GM04503 (cell line): ENCODE data around the gene PFDN4.

Experiments used
- DNase-seq: peaks from one replicate; pipeline ENCODE4 v3.0.0-alpha.2; 2012; ENCODE audit warnings: low read depth

Gene PFDN4, protein sequence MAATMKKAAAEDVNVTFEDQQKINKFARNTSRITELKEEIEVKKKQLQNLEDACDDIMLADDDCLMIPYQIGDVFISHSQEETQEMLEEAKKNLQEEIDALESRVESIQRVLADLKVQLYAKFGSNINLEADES

DNA sequence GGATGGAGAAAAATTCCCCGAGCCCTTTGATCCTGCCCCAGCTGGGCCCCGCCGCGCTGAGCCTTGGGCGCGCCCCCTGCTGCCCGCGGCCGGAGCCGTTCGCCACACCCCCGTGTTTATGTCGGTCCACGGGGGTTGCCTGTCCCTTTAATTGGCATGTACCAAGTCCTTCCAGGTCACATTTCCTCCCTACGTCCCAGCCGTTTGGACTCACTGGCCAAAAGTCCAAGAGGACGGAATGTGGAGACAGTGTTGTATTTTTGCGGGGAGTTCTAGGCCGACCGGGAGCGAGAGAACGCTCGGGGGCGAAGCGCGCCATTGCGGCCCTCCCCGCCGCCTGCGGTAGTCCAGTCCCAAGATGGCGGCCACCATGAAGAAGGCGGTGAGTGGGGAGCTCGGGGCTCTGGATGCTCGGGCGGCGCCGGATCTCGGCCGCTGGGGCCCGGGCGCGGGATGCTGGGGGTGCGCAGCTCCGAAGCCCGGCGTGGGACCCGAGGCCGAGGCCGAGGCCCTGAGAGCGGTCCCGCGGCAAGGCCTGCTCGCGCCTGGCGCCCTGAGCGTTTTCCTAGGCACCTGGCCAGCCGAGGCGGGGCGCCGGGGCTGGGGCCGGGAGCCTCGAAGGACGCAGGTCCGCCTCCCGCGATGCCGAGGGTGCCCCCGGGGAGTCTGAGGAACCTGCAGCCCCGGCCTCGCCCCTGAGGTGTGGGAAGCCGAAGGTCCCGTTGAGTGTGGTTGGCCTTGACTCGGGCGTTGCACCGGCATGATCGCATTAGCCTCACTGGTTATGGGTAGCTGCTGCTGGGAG is at the start of gene PFDN4:
TSS of gene PFDN4 (plus strand) at position 345 of the 805 bp plus-strand sequence. CDS start at position 359, 14 bp downstream.
- DNase-seq = peak; percentile 56

DNA sequence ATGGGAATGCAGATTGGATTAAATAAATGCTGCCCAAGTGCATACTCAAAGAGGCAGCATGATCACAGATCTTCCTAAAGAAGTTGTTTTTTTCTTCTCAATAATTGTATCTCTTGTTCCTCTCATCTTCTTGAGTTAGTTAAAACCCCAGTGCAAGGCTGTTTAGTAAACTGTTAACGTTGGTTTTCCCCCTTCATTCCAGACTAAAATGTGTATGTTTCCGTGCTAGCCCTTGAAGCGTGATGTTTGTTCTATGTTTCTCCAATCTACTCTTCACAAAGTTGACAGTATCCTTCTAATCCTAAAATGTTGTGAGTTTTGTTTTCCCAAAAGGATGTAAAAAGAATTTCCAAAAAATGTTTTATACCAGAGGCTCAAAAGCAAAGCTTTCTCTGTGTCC is 49.7 kb upstream of the PFDN4 start:
- no peak for DNase-seq

- DNase-seq = no peak
Measured at GRCh38 chr20:54158856-54159418, 49.0 kb upstream of the PFDN4 start.

- no peak for DNase-seq
Measured at GRCh38 chr20:54160065-54161007, 47.6 kb upstream of the PFDN4 start.

- no peak for DNase-seq
Measured at GRCh38 chr20:54161008-54161820, 46.7 kb upstream of the PFDN4 start.

DNA sequence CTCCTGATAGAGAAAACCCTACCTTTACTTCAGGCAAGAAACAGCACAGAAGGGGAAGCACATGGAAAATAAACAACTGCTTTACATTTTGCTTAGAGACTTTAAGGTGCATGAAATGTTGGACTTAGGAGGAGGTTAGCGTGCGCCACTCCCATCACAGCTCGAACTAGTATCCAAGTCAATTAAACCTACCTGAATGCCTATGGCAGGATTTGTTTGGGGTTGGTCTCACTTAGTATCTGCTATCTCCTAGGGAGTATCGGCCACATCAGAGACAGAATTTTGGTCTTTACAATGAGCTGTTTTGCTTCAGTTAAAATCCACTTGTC is 46.1 kb upstream of the PFDN4 start:
- no peak for DNase-seq

DNA sequence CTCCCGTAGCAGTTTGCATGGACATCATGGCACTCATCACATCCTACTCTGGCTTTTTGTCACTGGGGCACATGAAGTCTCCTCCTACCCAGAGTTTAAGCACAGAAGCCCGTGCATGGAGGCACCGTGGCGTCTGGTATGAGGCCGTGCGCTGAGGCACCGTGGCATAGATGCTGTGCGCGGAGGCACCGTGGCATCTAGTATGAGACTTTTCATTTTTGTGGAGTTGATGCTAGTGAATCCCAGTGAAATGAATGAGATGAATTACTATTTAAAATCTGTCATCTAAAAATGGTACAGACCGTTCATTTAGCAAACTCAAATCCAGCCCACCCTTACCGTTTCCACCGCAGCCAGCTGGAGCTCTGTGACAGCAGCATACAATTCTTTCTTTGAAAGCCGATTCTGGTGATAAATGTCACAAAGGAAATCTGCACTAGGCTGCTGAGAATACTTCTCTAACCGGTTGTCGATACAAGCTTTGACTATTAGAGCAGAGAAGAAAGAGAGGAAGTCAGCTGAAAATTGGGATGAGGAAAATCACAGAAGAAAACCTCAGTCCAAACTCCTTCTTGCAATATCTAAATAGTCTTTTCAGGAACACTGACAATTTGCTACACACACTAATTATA is 45.4 kb upstream of the PFDN4 start:
- DNase-seq = no peak

- DNase-seq = no peak
Measured at GRCh38 chr20:54163402-54163801, 44.5 kb upstream of the PFDN4 start.

- DNase-seq = no peak
Measured at GRCh38 chr20:54165014-54165413, 42.9 kb upstream of the PFDN4 start.

- no peak for DNase-seq
Measured at GRCh38 chr20:54165803-54166202, 42.1 kb upstream of the PFDN4 start.

GRCh38 chr20:54166987-54167662 is 40.8 kb upstream of the PFDN4 start:
- DNase-seq = no peak

DNA sequence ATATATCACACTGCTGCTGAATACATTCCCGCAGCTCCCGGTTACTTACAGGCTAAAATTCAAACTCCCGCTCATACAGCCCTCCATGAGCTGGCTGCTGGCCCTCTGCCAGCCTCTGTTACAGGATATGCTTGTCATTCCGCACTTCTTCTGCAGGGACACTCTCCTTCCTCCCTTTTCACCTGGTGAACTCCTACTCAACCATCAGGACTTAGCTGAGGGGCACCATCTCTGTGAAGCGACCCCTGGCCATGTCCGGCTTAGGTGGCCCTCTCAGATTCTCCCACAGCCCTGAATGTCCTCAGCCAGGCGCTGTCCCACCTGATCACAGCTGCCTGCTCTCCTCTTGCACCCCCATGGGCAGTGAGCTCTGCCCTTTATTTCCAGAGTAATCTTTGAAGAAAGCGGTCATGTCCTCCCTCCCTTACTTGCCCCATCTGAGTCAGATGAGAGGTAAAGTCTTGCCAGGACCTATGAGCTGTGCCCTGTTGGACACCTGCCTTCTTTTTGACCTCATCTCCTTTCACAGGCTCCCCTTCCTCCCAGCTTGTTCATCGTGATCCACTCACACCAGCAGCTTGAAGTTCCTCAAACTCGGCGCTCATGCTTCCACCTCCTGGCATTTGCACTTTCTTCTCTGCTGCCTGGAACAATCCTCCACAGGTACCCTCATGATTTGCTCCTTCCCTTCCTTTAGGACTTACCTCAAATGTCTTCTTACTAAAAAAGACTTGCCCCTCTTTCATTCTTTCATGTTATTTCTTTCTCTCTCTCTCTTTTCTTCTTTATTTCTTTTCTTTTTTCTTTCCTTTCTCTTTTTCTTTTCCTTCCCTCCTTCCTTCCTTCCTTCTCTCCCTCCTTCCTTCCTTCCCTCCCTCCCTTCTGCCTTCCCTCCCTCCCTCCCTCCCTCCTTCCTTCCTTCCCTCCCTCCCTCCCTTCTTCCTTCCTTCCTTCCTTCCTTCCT is 39.7 kb upstream of the PFDN4 start:
- no peak for DNase-seq

DNA sequence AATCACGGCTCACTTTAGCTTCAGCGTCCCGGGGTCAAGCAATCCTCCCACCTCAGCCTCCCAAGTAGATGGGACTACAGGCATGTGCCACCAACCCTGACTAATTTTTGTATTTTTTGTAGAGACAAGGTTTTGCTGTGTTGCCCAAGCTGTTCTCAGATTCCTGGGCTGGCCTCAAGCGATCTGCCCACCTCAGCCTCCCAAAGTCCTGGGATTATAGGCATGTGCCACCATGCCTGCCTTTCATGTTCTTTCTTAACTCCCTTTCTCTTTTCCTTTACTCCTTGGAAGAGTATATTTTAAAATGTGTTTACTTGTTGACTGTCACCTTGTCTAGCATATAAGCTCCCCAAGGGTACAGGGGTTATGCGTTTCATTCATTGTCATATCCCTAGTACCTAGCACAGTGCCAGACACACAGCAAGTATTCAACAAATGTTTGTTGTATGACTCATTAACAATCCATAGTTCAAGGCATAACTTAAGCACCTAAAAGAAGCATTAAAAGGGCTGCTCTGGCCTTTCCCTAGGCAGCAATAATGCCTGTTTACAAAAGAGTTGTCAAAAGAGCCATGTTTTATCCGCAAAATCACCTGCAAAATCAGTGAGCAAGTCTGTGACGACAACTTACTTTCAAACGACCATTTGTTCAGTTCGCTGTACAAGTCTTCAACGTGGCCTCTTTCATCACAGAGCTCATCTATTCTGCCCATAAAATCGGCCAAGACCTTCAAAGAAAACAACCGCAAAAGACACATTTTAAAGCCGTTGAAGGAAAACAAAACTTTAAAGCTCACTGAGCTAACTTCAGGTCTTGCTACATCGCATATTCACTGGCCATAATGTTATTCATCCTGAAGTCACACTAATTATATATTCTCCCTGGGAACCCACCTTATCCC is 38.7 kb upstream of the PFDN4 start:
- DNase-seq = no peak

DNA sequence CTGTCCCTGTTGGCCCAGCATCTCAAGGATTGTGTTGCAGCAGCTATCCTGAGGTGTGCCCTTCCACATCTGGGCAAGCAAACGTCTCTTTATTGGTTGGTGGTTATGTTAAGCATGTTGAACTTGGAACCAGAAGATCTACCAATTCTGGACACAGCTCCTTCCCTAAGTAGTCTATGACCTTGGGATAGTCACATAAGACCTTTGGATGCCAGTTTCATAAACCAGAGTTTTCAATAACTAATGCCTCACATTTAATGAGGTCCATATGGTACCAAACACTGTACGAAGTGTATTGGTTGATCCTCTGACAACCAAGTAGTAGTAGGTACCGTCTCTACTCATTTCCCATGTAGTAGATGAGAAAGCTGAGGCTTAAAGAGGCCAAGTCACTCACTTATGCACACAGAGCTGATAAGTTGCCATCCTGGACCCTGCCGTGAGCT is 37.8 kb upstream of the PFDN4 start:
- DNase-seq = no peak

DNA sequence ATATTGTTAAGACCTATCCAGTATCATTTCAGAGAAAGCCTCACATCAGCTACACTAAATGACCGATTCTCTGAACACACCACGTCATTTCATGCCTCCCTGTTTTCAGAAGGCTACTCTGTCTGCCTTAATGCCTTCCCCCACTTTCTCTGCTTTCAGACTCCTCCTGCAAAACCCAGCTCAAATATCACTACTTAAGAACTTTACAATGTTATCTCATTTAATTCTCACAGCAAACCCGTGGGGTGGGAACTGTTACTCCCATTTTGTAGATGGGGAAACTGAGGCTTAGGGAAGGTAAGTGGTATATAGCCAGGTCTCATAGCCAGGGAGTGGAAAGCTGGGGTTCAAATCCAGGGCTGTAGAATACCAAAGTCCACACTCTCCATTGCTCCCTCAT is 36.9 kb upstream of the PFDN4 start:
- no peak for DNase-seq

DNA sequence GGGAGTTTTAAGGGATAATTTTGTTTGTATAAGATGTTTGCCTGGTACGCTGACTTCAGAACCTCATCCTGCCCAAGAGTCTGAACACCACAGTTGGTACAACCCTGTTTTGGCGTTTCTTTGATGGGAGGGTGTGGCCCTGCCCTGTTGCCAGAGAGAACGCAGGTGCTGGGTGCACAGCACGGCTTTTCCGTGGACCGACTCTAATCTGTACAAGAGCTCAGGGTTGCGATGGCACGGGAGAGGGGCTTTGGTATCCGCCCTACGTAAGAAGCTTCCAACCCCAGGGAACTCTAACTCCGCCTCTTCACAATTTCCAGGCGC is 35.4 kb upstream of the PFDN4 start:
- DNase-seq = no peak

DNA sequence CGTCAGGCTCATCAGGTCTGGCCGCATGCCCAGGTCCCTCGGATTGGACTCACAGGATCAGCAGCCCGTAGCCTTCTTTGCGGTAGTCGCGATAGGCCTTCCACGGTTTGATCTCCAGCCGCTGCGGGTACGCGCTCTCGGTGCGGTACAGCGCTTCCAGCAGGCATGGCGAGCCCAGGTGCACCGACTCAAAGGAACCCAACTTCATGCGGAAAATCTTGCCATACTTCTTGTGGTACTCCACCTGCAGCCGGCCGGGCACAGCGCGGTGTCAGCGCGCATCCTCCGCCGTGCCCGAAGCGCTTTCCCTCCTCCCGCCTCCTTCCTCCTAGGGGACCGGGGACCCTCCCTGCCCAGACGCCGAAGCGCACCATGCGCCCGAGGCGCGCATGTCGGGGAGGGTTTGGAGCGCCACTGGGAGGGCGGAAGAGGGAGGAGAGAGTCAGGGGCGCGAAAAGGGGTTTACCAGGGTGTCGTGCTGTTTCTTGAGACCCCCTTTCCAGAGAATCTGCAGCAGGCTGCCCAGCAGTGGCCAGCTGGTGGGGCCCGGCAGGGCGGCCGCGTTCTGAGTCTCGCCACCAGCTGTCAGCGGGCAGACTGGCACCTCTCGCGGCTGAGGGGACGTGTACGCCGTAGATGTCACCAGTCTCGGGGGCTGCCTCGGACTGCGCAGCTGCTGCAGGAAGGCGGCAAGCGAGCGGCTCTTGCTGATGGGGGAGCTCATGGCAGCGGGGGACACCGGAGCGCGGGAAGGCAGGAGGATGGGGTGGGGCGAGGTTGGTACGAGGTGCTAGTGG is 34.8 kb upstream of the PFDN4 start:
- DNase-seq = no peak
